NCI-H82 treated with DMSO at 0.1 percent for 48 hours (cell line): Measurements from ENCODE around the gene CPHXL.
A peak's percentile ranks its signal among the peaks of the same experiment; 100 is the strongest.

Experiments used
- DNase-seq: peaks from one replicate; lab custom pipeline; 2025; ENCODE audit not compliant: unreplicated experiment; lab: John Stamatoyannopoulos, UW

The CPHXL gene

DNA sequence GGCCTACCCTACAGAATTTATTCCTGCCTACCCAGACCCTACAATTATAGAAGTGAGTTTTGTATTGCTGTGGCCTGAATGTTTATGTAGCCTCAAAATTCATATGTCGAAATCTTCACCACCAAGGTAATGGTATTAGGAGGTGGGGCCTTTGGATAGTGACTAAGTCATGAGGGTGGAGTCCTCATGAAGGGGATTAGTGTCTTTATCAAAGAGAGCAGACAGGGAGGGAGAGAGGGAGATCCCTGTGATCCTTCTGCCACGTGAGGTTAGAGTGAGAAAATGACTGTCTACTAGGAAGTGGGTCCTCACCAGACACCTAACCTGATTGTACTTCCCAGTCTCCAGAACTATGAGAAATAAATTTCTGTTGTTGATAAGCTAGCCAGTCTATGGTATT, 24.0 kb downstream of the CPHXL start:
- DNase-seq = peak; percentile 46

DNA sequence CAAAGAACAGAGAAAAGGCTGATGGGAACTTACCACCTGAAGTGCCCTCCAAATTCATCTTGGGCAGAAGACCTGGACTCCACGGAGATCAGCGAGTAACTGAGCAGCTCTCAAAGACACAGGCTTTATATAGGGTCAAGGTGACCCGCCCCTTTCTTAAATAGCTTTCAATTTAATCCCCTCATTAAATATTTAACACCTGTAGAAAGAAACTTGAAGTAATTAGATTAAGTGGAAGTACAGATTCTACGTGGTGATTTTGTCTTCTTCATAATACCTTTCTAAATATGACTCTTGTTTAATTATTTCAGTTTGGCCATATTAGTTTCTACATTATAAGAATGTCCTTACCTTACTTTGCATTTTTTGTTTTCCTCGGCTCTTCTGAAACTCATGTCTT, 24.9 kb downstream of the CPHXL start, which contains the start of gene DUXB:
Gene DUXB, minus strand, starts transcription at position 101 of the 400 bp plus-strand sequence. Its CDS starts 43 bp downstream, at position 58.
- peak; percentile 61 for DNase-seq

DNA sequence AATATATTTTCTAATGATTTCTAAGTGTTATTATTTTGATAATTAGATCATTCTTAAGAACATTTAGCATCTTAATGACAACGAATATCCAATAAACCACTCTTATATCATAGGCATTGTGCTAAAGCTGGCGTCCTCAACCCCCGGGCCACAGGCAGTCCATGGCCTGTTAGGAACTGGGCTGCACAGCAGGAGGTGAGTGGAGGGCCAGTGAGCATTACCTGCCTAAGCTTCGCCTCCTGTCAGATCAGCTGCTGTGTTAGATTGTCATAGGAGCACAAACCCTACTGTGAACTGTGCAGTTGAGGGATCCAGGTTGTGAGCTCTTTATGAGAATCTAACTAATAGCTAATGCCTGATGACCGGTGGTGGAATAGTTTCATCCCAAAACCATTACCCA, 28.7 kb downstream of the CPHXL start:
- no peak for DNase-seq

DNA sequence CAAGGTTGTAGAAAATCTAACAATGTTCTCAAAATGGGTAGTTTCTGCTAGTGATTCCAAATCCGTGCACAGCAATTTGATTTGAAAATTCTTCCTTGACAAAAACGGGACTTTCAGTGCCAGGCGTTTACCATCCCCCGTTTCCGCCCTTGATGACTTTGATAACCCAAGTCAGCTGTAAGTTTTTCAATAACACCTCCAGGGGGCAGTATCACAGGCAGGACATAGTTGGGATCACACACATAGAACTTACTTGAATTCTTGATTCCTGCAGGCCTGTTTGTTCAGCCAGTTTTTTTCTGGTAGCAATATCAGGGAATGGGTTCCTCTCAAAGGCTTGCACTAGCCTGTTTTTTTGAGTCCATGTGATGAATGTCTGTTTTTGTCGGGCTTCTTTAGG, 30.6 kb downstream of the CPHXL start:
- no peak for DNase-seq

DNA sequence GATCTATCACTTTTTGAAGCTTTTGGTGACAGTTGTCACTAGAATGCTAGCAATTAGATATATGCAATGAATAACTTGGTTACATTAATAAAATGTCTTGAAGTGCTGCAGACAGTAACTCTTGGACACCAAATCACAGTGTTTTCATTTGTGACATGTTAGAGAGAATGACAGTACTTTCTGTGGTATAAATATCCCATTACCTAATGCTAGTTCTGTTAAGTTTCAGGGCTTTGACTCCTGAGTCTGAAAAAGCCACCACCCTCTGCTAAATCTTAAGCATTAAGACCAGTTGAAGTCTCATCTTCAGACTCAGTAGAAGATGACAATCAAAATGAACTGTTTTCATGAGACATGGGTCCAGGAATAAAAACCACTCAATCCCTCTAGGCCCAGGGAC, 38.9 kb downstream of the CPHXL start:
- no peak for DNase-seq

DNA sequence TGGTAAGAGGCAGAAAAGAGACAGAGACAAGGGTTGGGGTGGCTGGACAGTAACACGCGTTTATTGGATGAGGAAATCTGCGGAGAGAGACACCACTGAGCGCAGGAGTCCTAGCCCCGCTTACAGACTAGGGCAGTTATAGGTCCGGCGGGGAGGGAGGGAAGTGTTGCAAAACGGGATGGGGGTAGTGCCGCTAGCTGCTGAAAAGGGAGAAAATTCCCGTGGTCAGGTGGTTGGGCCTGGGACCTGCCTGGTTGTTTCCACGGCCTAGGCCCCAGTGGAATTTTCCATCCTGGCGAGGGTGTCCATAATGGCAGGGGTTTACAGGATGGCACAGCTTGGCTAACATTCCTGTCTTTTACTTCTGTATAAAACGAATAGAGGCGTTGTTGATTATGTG, 44.0 kb downstream of the CPHXL start:
- DNase-seq = no peak

DNA sequence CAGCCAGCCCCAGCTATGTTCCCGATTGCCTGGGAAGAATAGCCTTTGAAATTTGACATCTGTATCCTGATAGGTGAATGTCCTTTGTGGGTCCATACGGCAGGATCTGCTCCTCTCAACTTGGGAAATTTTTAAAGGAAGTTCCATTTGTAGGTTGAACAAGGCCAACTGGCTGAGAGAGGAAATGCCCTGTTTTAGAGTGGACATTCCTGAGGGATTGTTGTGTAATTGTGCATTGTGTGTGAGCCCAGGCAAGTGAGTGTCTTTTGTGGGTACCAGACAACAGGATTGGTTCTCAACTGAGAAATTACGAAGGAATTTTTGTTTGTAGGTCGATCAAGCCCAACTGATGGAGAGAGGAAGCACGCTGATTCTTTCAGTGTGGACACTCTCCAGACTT, 46.9 kb downstream of the CPHXL start:
- no peak for DNase-seq

DNA sequence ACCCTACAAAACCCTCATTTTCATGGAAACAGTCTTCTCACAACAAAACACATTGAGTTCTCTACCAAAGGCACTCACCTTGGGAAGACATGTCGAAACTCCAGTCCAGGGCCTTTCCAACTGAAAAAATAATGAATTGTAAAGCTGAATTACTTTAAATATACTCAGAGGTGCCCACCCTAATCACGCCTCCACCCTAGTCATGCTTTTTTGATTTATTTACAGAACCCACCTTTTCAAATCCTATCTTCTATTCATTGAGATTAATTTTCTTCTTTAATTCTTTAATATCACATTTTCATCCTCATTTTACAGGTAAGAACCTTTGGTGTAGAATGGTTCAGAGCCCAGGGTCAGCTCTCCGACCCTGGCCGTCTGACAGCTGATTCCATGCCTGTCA, 49.4 kb downstream of the CPHXL start, which contains the start of gene CPHXL2:
Gene CPHXL2, minus strand, starts transcription at position 101 of the 400 bp plus-strand sequence. Its CDS starts 10 bp downstream, at position 91.
- no peak for DNase-seq

DNA sequence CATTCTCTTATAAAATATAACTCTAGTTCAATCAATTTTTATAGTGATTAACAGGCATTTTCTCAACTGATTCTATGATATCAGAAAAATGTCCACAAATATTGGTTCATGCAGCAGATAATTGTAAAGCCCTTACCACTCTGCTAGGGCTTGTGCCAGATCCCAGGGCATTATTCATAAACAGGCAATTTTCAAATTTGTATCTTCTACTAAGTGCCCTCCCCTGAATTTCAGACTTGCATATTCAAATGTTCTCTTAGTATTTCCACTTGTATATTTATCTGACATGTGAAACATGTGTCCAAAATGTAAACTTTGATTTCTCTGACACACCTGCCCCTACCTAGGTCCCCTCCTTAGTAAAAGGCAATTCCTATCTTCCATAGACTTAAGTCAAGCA, 58.8 kb downstream of the CPHXL start:
- DNase-seq = no peak
